Sigmoid colon (tissue), 3 donors: ENCODE data around the gene ARHGEF7.

Source experiments
- POLR2A ChIP-seq, 2 donors: fragments of 450-650 bp; IDR thresholded peaks; one replicate each; pipeline ENCODE4 v1.6.1; 2016; ENCODE audit warnings: antibody characterized with exemption in 2 of 2, mild to moderate bottlenecking in 2 of 2, moderate library complexity in 2 of 2
- TF ChIP-seq, protein P1 (sequence below), 4 experiments: fragments of 450-650 bp in 3 of 4; fragments of 200-600 bp in 1 of 4; IDR thresholded peaks; one replicate each; pipeline ENCODE4 v1.5.1; 2016 to 2019; ENCODE audit warnings: antibody characterized with exemption in 4 of 4, mild to moderate bottlenecking in 3 of 4, moderate library complexity in 2 of 4

DNA sequence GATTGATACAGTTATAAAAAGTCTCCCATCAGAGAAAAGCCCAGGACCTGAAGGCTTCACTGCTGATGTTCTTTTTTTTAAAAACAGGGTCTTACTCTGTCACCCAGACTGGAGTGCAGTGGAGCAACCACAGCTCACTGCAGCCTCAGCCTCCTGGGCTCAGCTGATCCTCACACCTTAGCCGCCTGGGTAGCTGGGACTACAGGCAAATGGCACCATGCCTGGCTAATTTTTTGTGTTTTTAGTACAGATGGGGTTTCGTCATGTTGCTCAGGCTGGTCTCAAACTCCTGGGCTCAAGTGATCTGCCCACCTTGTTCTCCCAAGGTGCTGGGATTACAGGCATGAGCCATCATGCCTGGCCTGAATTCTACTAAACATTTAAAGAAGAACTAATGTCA is 238.4 kb downstream of the ARHGEF7 start:
- TF ChIP-seq POLR2A (IDR thresholded peaks at IDR 0.05), result no peak
- TF ChIP-seq, protein P1, sequence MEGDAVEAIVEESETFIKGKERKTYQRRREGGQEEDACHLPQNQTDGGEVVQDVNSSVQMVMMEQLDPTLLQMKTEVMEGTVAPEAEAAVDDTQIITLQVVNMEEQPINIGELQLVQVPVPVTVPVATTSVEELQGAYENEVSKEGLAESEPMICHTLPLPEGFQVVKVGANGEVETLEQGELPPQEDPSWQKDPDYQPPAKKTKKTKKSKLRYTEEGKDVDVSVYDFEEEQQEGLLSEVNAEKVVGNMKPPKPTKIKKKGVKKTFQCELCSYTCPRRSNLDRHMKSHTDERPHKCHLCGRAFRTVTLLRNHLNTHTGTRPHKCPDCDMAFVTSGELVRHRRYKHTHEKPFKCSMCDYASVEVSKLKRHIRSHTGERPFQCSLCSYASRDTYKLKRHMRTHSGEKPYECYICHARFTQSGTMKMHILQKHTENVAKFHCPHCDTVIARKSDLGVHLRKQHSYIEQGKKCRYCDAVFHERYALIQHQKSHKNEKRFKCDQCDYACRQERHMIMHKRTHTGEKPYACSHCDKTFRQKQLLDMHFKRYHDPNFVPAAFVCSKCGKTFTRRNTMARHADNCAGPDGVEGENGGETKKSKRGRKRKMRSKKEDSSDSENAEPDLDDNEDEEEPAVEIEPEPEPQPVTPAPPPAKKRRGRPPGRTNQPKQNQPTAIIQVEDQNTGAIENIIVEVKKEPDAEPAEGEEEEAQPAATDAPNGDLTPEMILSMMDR (IDR thresholded peaks at IDR 0.05), result no peak
